ENCODE data around the gene GNB5.
"Not testable (repeated sequence)": the region's sequence is repeated elsewhere in the genome, so short reads cannot be mapped to it uniquely, and the experiment has no call there.

GNB5 gene

GRCh38 chr15:52114261-52115055, 76.7 kb downstream of the GNB5 start:
- in situ Hi-C loops (cut with MboI; ENCODE audit: low sequenced_read_pairs): no loop called here

DNA sequence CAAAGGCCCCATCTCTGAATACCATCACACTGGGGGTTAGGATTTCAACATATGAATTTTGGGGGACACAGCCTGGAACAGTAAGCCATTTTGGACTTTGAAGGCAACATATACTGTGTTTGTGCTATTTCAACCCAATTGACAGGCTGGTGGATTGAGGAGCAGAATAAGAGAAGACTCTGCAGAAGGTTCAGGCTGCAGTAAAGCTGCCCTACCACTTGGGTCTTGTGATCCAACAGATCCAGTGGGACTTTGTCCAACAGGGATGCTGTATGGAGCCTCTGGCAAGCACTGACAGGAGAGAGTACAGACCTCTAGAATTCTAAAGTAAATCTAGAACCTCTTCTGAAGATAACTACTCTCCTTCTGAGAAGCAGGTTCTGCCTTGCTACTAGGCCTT, 77.5 kb downstream of the GNB5 start:
- in situ Hi-C loops (cut with MboI; ENCODE audit: low sequenced_read_pairs): no loop called here

DNA sequence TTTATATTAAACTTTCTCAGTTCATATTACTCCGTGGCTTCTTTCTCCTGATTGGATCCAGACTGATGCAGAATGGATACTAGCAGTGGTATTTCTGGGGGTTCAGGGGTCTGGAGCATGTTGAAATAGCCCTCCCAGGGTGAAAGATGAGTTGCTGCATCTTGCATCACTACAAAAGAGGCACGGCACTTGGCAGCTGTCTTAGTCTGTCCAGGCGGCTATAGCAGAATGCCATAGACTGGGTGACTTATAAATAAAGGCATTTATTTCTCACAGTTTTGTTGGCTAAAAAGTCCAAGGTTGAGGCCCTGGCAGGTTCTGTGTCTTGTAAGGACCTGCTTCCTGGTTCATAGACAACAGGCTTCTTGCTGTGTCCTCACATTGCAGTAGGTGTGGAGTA, 78.0 kb downstream of the GNB5 start:
- in situ Hi-C loops (cut with MboI; ENCODE audit: low sequenced_read_pairs): no loop called here

GRCh38 chr15:52112203-52112750, 78.9 kb downstream of the GNB5 start:
- in situ Hi-C loops (cut with MboI; ENCODE audit: low sequenced_read_pairs): no loop called here

GRCh38 chr15:52111517-52112202, 79.5 kb downstream of the GNB5 start:
- in situ Hi-C loops (cut with MboI; ENCODE audit: low sequenced_read_pairs): no loop called here

DNA sequence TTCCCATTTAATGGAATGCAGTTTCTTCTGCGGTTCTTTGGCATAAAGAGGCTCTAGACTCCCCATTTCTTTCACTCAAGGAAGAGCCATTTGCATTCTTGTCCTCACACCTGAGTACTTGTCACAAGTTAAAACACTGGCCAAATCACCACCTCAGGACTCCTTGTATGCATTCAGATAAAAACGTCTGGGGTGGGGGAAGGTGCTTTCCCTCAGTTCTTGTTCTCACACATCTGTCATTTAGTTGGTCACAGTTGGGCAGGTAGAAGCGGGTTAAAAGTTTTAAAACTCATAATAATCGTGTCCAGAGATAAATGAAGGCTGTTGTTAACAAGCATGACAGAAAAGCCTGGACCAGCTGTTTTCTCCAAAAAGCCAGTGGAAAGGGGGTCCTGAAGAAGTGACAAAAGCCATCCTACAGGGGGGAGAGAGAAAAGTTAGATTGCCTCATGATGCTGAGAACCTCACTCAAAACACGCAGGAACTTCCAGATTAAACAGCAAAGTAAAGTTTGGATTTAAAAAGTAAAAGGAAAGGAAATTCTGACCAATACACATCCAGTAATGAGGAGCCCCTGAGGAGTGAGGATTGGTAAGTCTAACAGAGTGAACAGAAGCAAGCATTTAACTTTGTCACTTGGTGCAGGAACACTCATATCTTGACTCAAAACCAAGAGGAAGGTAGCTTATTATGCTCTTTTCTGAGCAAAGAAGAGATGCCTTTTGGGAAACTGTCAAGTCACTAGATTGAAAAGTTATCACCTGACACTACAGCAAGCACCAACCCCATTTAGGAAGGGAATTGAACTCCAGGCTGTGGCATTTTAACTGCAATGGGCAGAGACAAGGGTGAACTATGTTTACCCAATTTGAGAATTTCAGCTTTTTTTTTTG, 81.4 kb downstream of the GNB5 start:
- in situ Hi-C loops (cut with MboI; ENCODE audit: low sequenced_read_pairs): no loop called here

DNA sequence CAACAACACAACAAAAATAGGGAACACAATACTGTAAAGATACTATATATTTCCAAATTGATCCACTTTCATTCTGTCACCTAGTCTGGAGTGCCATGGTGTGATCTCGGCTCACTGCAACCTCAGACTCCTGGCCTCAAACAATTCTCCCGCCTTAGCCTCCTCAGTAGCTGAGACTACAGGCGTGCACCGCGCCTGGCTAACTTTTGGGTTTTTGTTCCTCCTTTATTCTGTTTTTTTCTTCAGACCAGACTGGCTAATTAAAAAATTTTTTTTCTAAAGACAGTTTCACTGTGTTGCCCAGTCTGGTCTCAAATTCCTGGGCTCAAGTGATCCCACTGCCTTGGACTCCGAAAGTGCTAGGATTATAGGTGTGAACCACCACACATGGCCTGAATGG, 84.0 kb downstream of the GNB5 start:
- in situ Hi-C loops (cut with MboI; ENCODE audit: low sequenced_read_pairs): no loop called here

DNA sequence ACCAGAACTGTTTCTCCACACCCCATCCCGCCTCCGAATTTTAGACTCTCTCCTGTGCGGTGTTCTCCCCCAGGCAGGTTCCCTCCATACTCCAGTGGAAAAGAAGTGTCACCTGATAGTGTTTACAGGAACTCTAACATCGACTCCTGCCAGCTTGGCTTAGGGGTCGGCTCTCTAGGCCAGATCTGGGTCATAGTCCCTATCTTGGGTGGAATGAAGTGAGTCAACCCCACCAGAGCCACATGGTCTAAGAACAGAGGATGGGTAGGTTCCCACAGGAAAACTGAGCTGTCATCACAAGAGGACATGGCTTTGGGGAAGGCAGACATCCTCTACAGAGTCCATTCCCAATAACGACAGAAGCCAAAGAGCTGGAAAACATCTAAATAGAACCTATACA, 84.6 kb downstream of the GNB5 start:
- in situ Hi-C loops (cut with MboI; ENCODE audit: low sequenced_read_pairs): no loop called here

DNA sequence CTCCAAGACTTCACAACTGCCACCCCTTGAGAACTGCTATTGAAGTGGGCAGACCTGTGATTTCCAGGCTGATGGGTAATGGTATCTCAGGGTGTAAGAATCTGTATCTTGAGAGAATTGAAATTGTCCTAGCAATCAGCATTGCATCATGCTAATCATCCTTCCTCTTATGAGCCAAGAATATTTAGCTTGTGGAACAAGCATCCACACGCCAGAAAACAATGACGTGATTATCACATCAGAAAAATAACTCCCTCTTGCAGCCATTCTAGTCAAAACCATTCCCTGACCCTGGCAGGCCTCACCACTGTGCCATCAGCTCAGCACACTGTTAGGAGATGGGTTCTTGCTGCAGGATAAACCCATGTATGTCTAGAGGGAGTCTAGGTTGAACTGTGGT, 85.3 kb downstream of the GNB5 start:
- in situ Hi-C loops (cut with MboI; ENCODE audit: low sequenced_read_pairs): no loop called here

DNA sequence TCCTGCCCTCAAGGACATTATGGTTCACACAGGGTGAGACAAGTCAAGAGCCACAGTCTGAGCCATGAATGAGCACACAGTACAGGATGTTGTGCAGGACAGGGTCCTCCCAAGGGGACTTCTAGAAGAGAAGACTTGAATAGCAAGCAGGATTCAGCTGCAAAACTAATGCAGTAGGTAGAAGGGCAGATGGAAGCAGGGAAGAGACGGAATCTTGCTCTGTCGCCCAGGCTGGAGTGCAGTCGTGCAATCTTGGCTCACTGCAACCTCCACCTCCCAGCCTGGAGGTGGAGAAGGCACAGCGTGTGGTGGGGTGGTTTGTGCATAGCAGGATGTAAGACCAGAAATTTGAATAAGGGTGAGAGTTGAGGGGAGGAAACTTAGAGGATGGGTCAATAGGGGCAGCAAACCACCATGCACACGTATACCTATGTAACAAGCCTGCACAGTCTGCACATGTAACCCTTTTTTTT, 86.6 kb downstream of the GNB5 start:
- in situ Hi-C loops (cut with MboI; ENCODE audit: low sequenced_read_pairs): no loop called here

DNA sequence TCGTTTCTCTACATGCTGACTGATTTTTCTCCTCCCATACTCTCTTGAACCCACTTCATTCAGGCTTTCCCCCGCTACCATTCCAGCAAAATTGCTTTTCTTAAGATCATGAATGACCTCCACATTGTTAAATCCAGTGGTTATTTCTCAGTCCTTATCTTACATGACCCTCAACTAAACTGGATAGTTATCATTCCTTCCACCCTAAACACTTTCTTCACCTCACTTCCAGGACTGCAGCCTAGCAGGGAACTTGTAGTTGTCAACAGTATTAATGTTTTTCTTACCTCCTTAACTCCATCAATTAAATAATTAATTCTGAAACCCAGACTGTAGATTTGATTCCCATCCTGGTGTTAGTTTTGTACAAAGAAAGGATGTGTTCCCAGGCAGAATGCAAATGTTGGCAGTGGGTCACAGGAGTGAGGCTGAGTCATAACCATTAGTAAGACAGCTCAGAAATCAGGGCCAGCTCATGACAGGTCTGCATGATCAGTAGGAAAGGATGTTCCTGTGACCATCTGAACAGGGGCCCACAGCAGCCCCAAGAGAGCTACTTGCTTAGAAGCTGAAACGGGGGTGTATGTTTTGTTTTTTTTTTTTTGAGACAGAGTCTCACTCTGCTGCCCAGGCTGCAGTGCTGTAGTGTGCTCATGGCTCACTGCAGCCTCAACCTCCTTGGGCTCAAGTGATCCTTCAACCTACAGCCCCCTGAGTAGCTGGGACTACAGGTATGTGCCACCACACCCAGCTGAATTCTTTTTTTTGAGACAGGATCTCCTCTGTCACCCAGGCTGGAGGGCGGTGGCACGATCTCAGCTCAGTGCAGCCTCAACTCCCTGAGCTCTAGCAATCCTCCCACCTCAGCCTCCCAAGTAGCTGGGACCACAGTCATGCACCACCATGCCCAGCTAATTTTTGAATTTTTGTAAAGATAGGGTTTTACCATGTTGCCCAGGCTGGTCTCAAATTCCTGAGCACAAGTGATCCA, 87.7 kb downstream of the GNB5 start:
- in situ Hi-C loops (cut with MboI; ENCODE audit: low sequenced_read_pairs): no loop called here

GRCh38 chr15:52102463-52102862, 88.7 kb downstream of the GNB5 start:
- in situ Hi-C loops (cut with MboI; ENCODE audit: low sequenced_read_pairs): no loop called here

DNA sequence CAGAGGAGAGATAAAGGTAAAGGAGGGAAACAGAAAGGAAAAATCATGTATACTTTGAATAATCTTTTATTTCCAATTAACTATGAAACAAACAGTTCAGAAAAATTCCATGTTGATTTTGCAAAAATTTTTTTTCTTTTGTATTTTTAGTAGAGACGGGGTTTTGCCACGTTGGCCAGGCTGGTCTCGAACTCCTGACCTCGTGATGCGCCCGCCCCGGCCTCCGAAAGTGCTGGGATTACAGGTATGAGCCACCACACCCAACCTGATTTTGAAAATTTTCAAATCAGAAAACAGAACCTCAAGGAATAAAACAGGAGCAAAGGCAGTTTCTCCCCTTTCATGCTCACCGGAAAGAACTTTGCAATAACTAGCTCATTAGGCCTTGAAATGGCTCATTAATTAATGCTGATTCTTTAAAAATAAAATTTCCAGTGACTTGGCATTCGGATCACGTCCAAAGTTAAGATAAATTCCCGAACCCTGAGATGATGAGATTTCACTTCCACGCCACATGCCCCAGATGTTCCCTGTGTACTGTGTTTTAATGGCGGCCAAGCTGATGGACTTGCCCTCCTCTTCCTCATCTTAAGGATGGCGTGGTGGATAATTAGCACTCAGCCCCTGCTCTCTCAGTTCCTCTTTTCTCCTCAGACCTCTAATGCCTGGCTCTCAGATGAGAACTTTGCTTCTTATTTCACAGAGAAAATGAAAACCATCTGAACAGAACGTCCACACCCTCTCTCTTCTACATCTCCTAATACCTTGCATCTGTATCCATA, 89.5 kb downstream of the GNB5 start:
- in situ Hi-C loops (cut with MboI; ENCODE audit: low sequenced_read_pairs): no loop called here

DNA sequence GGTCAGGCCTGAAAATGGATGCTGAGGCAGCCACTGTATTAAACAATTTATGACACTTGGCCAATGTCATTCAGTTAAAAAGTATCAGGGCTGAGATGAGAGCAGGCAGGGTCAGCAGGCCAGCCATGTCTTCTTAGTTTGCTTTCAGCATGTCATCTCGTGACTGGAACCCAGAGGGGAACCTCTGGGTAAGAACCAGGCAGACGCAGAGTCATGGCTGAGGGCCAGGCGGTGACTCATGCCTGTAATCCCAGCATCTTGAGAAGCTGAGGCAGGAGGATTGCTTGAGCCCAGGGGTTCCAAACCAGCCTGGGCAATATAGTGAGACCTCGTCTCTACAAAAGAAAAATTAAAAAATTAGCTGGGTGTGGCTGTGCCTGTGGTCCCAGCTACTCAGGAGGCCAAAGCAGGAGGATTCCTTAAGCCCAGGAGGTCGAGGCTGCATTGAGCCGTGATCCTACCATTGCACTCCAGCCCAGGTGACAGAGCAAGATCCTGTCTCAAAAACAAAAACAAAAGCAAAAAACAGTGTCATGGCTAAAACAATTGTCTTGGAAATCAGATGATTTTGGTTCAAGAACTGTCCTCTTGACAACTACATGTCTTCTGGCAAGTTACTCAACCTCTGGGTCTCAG, 90.3 kb downstream of the GNB5 start:
- in situ Hi-C loops (cut with MboI; ENCODE audit: low sequenced_read_pairs): no loop called here

GRCh38 chr15:52099651-52100272, 91.4 kb downstream of the GNB5 start:
- in situ Hi-C loops (cut with MboI; ENCODE audit: low sequenced_read_pairs): no loop called here

GRCh38 chr15:52098323-52098722, 92.9 kb downstream of the GNB5 start:
- in situ Hi-C loops (cut with MboI; ENCODE audit: low sequenced_read_pairs): no loop called here

DNA sequence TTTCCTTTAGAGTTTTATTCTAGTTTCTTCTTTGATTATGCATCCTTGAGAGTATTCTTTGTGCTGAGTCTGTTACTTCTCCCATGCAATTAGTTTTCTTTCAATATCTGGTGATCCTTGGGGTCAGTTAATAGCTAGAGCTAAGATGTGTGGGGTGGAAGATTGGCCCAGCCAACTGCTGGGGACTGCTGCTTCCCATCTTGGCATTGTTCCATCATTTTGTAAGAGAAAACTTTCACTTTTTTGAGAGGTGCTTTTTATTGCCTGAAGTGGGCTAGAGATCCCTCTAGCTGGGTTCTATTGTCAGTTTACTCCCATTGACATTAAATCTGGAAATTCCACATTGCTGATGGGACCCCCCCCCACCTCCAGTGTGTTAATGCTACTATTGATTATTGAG, 94.0 kb downstream of the GNB5 start:
- in situ Hi-C loops (cut with MboI; ENCODE audit: low sequenced_read_pairs): no loop called here

GRCh38 chr15:52096536-52096935, 94.7 kb downstream of the GNB5 start:
- in situ Hi-C loops (cut with MboI; ENCODE audit: low sequenced_read_pairs): not testable (repeated sequence)

Data from HL-60/S4 treated with phorbol 12-myristate 13-acetate at 8.2 ng/mL for 4 days and 3 days (cell line).